K562 (cell line): ENCODE data around the gene PTPMT1. TPM values are rescaled to one million over a fixed set of nuclear protein-coding genes. Genes with fewer than 3 reads are reported as not detected.

Experiments
- ARID1B ChIP-seq: fragments of 450-650 bp; IDR thresholded peaks from 2 replicates; pipeline ENCODE4 v1.6.1; 2016; ENCODE audit warnings: antibody characterized with exemption, mild to moderate bottlenecking, inconsistent platforms
- CBFA2T2 ChIP-seq: fragments of 450-650 bp; conservative IDR thresholded peaks from 2 replicates; pipeline ENCODE4 v1.6.1; 2017; ENCODE audit warnings: mild to moderate bottlenecking
- CBFA2T3 ChIP-seq: fragments of 450-650 bp; IDR thresholded peaks from 2 replicates; pipeline ENCODE4 v1.6.1; 2017
- CBFB ChIP-seq: sonication (generic); formaldehyde crosslinking; IDR thresholded peaks from 2 replicates; pipeline ENCODE4 v1.4.0; 2020; ENCODE audit warnings: mild to moderate bottlenecking, missing genetic modification reagents
- DACH1 ChIP-seq: fragments of 450-650 bp; IDR thresholded peaks from 2 replicates; pipeline ENCODE4 v1.6.1; 2018; ENCODE audit not compliant: partially characterized antibody
- EGR1 ChIP-seq: fragments of 450-650 bp; conservative IDR thresholded peaks from 2 replicates; pipeline ENCODE4 v1.6.1; 2017; ENCODE audit warnings: mild to moderate bottlenecking
- HDAC1 ChIP-seq, 2 experiments: fragments of 450-650 bp; IDR thresholded peaks; 2 replicates each; pipeline ENCODE4 v1.6.1; 2016 to 2017; ENCODE audit warnings: inconsistent platforms in 1 of 2, mild to moderate bottlenecking in 1 of 2, moderate library complexity in 1 of 2
- HDAC2 ChIP-seq: fragments of 450-650 bp; IDR thresholded peaks from 2 replicates; pipeline ENCODE4 v1.6.1; 2016; ENCODE audit warnings: mild to moderate bottlenecking
- HDAC6 ChIP-seq: IDR thresholded peaks from 2 replicates; pipeline ENCODE4 v1.6.1; 2012; ENCODE audit warnings: low read depth, mild to moderate bottlenecking, control low read depth, inconsistent platforms, low read length, moderate library complexity
- HLTF ChIP-seq: fragments of 450-650 bp; IDR thresholded peaks from 2 replicates; pipeline ENCODE4 v1.6.1; 2016
- KDM1A ChIP-seq, 2 experiments: fragments of 450-650 bp; IDR thresholded peaks; 2 replicates each; pipeline ENCODE4 v1.6.1; 2016; ENCODE audit warnings: mild to moderate bottlenecking in 2 of 2
- KDM4B ChIP-seq, 2 experiments: fragments of 450-650 bp in 1 of 2; sonication (generic) in 1 of 2; IDR thresholded peaks; 2 replicates each; pipeline ENCODE4 v1.6.1; 2016 to 2017; ENCODE audit warnings: borderline replicate concordance in 2 of 2, antibody characterized with exemption in 1 of 2, low read depth in 1 of 2, mild to moderate bottlenecking in 1 of 2
- MAZ ChIP-seq, 2 experiments: fragments of 450-650 bp in 1 of 2; sonication (generic) in 1 of 2; formaldehyde crosslinking; IDR thresholded peaks in 1 of 2; conservative IDR thresholded peaks in 1 of 2; 2 replicates each; pipeline versions ENCODE4 v1.4.0 to v1.5.0; 2020; ENCODE audit warnings: mild to moderate bottlenecking in 1 of 2, missing genetic modification reagents in 1 of 2
- MECOM ChIP-seq: fragments of 250-450 bp; sonication (Bioruptor Pico); IDR thresholded peaks from 2 replicates; pipeline ENCODE4 v1.8.0; 2022; ENCODE audit warnings: inconsistent platforms
- MTA2 ChIP-seq: fragments of 450-650 bp; IDR thresholded peaks from 2 replicates; pipeline ENCODE4 v1.6.1; 2016; ENCODE audit warnings: low read depth
- MTF1 ChIP-seq: fragments of 250-450 bp; sonication (Bioruptor Pico); IDR thresholded peaks from 2 replicates; pipeline ENCODE4 v1.9.0; 2021; ENCODE audit warnings: moderate library complexity, mild to moderate bottlenecking, inconsistent platforms, borderline replicate concordance
- NFIC ChIP-seq: fragments of 450-650 bp; IDR thresholded peaks from 2 replicates; pipeline ENCODE4 v1.6.1; 2017; ENCODE audit warnings: mild to moderate bottlenecking, inconsistent platforms
- PHF21A ChIP-seq: fragments of 450-650 bp; IDR thresholded peaks from 2 replicates; pipeline ENCODE4 v1.6.1; 2017; ENCODE audit warnings: low read depth, borderline replicate concordance
- POLR2H ChIP-seq: IDR thresholded peaks from 2 replicates; pipeline ENCODE4 v1.6.1; 2016; ENCODE audit warnings: missing genetic modification characterization, low read depth, mild to moderate bottlenecking, control low read depth, missing compliant biosample characterization, moderate library complexity
- PTBP1 ChIP-seq: fragments of 200-400 bp; formaldehyde crosslinking; IDR thresholded peaks from 2 replicates; pipeline ENCODE4 v1.6.1; 2017; ENCODE audit warnings: low read depth, low read length
- RBBP5 ChIP-seq: fragments of 200-600 bp; sonication (generic); IDR thresholded peaks from 2 replicates; pipeline ENCODE4 v1.6.1; 2012; ENCODE audit warnings: borderline replicate concordance, mild to moderate bottlenecking, low read length, control low read depth, inconsistent platforms; ENCODE audit not compliant: insufficient read depth, poor library complexity, severe bottlenecking
- RCOR1 ChIP-seq, 2 experiments: IDR thresholded peaks; 2 replicates each; pipeline ENCODE4 v1.6.1; 2012; ENCODE audit warnings: low read depth in 2 of 2, low read length in 2 of 2, borderline replicate concordance in 1 of 2, improper control_type of control experiment in 1 of 2
- SMARCA4 ChIP-seq: fragments of 450-650 bp; IDR thresholded peaks from 2 replicates; pipeline ENCODE4 v1.6.1; 2016
- SMC3 ChIP-seq: conservative IDR thresholded peaks from 2 replicates; pipeline ENCODE4 v1.6.1; 2011; ENCODE audit warnings: low read depth, low read length, improper control_type of control experiment; ENCODE audit not compliant: insufficient read depth
- STAT5A ChIP-seq: IDR thresholded peaks from 2 replicates; pipeline ENCODE4 v1.6.1; 2012; ENCODE audit warnings: low read length, inconsistent platforms, borderline replicate concordance
- TAL1 ChIP-seq: fragments of 450-650 bp; IDR thresholded peaks from 2 replicates; pipeline ENCODE4 v1.6.1; 2016; ENCODE audit warnings: mild to moderate bottlenecking
- TCF7L2 ChIP-seq: fragments of 150-350 bp; IDR thresholded peaks from 2 replicates; pipeline ENCODE4 v1.6.1; 2016; ENCODE audit warnings: low read depth, mild to moderate bottlenecking, low read length, moderate library complexity
- VEZF1 ChIP-seq: fragments of 200-800 bp; sonication (Bioruptor generic); IDR thresholded peaks from 2 replicates; pipeline ENCODE4 v1.6.1; 2017; ENCODE audit warnings: missing genetic modification characterization, missing compliant biosample characterization
- ZNF134 ChIP-seq: fragments of 250-450 bp; sonication (Bioruptor Pico); conservative IDR thresholded peaks from 2 replicates; pipeline ENCODE4 v1.4.0; 2020
- ZNF512 ChIP-seq: IDR thresholded peaks from 2 replicates; pipeline ENCODE4 v1.6.1; 2016; ENCODE audit warnings: missing genetic modification characterization, missing compliant biosample characterization
- ZNF561 ChIP-seq: fragments of 450-650 bp; formaldehyde crosslinking; conservative IDR thresholded peaks from 2 replicates; pipeline ENCODE4 v1.4.0; 2020; ENCODE audit warnings: mild to moderate bottlenecking, moderate library complexity
- polyA plus RNA-seq, 8 experiments: library from polyadenylated mRNA; depleted of rRNA in 4 of 8; stranded (reverse) in 5 of 8; unstranded in 3 of 8; fragments of >200 nt; fragmentation: Nextera tagmentation in 2 of 8; fragmentation: Illumina TruSeq in 1 of 8; extraction: Ambion mirVana in 2 of 8; extraction: Trizol in 1 of 8; gene quantifications; 2 replicates each; pipeline versions ENCODE4 v1.2.1 to v1.2.3, GENCODE V29; 2011 to 2014; ENCODE audit warnings: inconsistent platforms in 1 of 8, missing spikeins in 1 of 8
- total RNA-seq, 7 experiments: library from RNA; depleted of rRNA in 6 of 7; stranded (reverse); fragments of >200 nt in 6 of 7; fragmentation: Illumina TruSeq in 2 of 7; extraction: Trizol in 2 of 7; gene quantifications; 2 replicates each; pipeline versions ENCODE4 v1.2.1 to v1.2.3, GENCODE V29; 2011 to 2021; ENCODE audit warnings: low replicate concordance in 1 of 7

Gene PTPMT1
- total and polyA plus RNA-seq, 9 of the 15 experiments (the other 6 are each of a cell fraction or from before 2014, with no cell fraction given) = 10.4 to 140 (median 67.2) TPM

- no peak for TF ChIP-seq PTBP1
- no peak for TF ChIP-seq HDAC6
- no peak for TF ChIP-seq SMARCA4
- TF ChIP-seq HLTF = no peak
- peak; percentile 60 for TF ChIP-seq MTA2
- TF ChIP-seq ZNF512 = no peak
- peak; percentile 59 to 88; a peak in 2 of 4 replicates for TF ChIP-seq RCOR1 (IDR thresholded peaks at IDR 0.05; ENCODE audit: borderline replicate concordance in 1 of 2, low read depth in 2 of 2, low read length in 2 of 2)
- TF ChIP-seq KDM1A (IDR thresholded peaks at IDR 0.05) = peak; percentile 90 to 92
- peak; percentile 87 for TF ChIP-seq CBFA2T3
- 0 out of 2 replicates have a peak, but pooled peaks have one; percentile 42 for TF ChIP-seq PHF21A
- no peak for TF ChIP-seq ZNF561 (CRISPR knock-in tag)
- peak in 1 of 2 experiments; percentile 59; a peak in 1 of 4 replicates for TF ChIP-seq MAZ (CRISPR knock-in tag; conservative IDR thresholded peaks at IDR 0.05 in 1 of 2, IDR thresholded peaks at IDR 0.05 in 1 of 2)
- no peak for TF ChIP-seq CBFB (CRISPR knock-in tag)
- peak; percentile 69; the same call in 1 of the 2 replicates for TF ChIP-seq HDAC2
- peak; percentile 15 for TF ChIP-seq DACH1
- TF ChIP-seq EGR1 = 0 out of 2 replicates have a peak, but pooled peaks have one; percentile 23
- peak; percentile 64 for TF ChIP-seq ARID1B
- TF ChIP-seq KDM4B (IDR thresholded peaks at IDR 0.05; ENCODE audit: borderline replicate concordance in 2 of 2, low read depth in 1 of 2) = no peak
- peak; percentile 97 for TF ChIP-seq MECOM
- TF ChIP-seq POLR2H (tag) = no peak
- TF ChIP-seq TAL1 = peak; percentile 71
- TF ChIP-seq HDAC1 (IDR thresholded peaks at IDR 0.05) = peak in 1 of 2 experiments; percentile 90; a peak in 2 of 4 replicates
- no peak for TF ChIP-seq MTF1 (CRISPR knock-in tag)
- no peak for TF ChIP-seq SMC3
- TF ChIP-seq ZNF134 (CRISPR knock-in tag) = no peak
- no peak for TF ChIP-seq TCF7L2
- peak; percentile 82 for TF ChIP-seq STAT5A
- TF ChIP-seq VEZF1 (CRISPR knock-in tag) = peak; percentile 46; the same call in 1 of the 2 replicates
- TF ChIP-seq NFIC = peak; percentile 29; the same call in 1 of the 2 replicates
- no peak for TF ChIP-seq RBBP5
- peak; percentile 78 for TF ChIP-seq CBFA2T2
Measured at GRCh38 chr11:47609675-47610074, 44.3 kb downstream of the PTPMT1 start (continued).
